ENCODE data around the gene CHST11.
A peak's percentile ranks its signal among the peaks of the same experiment; 100 is the strongest.

The CHST11 gene

DNA sequence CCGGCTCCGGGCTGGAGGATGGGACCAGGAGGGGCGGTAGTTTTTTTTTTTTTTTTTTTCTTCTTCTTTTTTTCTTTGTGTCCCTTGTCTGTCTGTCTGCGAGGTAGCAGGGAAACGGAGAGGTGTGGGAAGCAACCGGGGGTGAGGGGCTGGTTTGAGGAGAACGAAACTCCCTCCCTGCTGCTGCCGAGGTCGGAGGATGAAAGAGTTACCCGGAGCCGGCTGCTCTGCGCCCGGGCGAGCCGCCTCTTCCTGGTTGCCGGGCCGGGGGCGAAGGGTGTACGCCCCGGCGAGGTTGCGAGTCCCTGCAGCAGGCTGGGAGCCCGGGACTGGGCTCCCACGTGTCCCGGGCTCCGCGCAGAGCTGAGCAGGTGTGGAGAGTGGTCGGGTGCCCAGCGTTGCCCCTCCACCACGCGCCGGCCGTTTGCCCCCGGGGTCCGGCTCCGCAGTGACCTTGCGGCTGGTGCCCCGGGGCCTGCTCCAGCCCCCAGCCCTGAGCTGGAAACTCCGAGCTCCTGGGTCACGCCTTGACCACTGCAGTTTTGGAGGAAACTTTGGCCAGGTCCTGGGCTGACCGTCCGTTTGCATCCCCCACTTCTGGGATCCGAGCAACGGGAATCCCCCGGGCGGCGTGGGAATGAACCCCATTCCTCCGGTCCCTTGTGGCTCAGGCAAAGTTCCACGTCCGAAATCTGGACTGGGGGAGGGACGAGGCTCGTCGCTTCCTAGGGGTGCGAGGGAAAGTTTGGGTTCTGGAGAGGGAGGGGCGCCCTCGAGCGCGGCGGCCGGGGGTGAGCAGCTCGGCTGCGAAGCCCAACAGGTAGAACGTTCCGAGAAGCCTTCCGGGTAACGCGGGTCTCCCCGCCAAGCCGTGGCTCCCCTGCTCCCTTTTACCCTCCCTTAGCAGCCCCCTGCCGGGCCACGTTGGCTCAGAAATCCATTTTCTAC lies 1.3 kb downstream of the CHST11 start:
- peak overlapping the region; percentile 95 for H3K4me3 ChIP-seq (ENCODE audit: low read length)
- no peak for DNase-seq (ENCODE audit: low read depth, low spot score)

DNA sequence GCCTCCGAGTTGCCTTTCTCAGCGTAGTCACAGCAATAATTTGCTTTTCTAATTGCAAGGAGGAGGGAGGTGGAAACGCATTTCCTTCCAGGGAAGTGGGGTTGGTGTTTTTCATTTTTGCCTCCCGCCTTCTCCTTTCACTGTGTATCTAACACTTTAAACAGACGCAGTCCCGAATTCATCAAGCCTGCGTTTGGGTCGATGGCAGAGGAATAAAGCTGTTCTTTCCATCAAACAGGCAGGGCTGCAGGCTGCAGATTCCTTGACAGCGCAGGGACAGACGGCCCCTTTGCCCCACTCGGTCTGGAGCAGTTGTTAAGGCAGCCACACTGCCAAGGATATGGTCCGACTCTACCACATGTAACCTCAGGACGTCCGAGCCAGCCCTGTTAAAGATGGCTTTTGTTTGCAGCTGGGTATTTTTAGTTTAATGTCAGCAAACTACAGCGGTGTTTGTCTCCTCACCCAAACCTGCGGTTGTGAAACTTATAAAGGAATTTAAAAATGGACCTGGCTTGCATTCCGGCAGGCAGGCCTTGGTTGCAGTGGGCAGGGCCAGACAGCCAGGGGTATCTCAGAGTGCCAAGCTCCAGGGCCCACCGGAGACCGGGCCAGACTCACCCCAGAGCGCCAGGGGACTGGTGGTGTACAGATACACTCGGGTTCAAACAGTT lies 2.1 kb downstream of the CHST11 start:
- H3K4me3 ChIP-seq (ENCODE audit: low read length): peak overlapping the region; percentile 95
- no peak for DNase-seq (ENCODE audit: low read depth, low spot score)

DNA sequence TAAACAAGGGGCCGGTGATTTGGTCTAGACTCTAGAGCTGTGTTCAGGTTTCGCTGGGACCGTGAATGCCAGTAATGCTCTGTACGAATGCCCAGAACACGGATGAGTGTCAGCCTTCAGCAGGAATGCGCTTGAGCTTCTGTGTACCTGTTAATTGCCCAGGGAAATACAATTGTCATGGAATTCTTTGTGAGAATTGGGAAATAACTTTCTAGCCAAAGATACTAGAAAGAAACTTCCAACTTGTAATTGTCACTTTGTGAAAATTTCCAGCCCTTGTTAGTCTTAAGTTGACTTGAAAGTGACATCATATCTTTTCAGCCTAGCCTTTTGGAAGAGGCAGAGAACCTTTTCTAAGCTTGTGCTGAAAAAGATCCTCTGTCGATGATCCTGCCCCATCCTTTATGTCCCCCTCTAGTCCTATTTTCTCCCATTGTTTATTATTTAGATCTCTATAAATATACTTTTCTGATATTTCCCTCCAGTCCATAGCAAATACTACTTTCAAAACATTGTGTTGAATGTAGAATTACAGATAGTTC lies 2.7 kb downstream of the CHST11 start:
- peak overlapping the region; percentile 95 for H3K4me3 ChIP-seq (ENCODE audit: low read length)
- no peak for DNase-seq (ENCODE audit: low read depth, low spot score)

DNA sequence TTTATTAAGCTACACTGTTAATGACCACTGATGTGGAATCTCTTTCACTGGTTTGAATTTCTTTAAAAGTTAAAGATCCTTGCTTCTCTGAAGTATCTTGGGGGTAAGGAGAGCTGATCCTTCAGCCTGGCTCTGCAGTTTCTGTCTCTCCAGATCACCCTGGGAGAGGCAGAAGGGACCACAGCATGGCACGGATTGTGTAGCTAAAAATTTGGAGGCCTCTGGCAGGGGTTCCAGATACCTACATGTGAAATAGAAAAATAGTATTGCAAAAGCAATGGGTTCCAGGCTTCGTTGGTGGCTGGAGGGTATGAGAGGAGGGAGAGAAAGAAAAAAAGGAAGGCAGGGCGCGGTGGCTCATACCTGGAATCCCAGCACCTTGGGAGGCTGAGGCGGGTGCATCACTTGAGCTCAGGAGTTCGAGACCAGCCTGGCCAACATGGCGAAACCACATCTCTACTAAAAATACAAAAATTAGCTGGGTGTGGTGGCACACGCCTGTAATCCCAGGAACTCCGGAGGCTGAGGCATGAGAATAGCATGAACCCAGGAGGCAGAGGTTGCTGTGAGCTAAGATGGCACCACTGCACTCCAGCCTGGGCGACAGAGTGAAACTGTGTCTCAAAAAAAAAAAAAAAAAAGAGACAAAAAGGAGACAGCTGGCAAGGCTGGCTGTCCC lies 3.4 kb downstream of the CHST11 start:
- no peak for DNase-seq (ENCODE audit: low read depth, low spot score)
- H3K4me3 ChIP-seq (ENCODE audit: low read length): peak overlapping the region; percentile 95

DNA sequence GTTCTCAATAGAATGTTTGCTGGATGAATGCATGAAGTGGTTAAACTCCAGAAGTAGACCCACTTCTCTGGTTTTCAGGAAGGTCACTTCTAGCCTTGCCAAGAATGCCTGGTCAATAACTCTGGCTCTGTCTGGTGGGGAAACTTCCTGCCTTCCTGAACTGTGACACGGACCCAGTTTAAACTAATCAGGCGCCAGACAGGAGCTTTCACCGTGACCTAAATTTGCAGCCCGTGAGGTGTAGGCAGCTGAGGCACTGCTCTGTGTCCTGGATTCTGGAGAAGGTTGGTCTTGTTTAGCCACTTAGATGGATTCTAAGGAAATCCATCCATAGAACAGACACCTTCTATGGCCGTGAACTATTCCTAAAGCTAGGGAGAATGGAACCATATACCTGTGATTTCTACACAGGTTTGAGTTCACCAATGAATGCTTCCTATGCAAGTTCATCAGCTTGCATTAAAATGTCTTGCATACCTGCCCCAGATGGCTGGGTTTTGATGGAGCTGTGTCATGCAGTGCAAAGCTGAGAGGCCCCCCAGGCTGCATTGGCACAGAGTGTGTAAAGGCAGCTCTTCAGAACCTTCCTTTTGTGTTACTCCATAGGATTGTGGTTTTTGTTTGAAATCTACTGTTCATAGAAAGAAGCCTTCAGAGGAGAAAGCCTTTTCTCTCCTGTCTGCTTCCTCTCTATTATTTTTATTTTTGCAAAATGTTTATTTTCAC lies 4.4 kb downstream of the CHST11 start:
- peak; percentile 73 for DNase-seq (ENCODE audit: low read depth, low spot score)
- peak overlapping the region; percentile 95 for H3K4me3 ChIP-seq (ENCODE audit: low read length)

DNA sequence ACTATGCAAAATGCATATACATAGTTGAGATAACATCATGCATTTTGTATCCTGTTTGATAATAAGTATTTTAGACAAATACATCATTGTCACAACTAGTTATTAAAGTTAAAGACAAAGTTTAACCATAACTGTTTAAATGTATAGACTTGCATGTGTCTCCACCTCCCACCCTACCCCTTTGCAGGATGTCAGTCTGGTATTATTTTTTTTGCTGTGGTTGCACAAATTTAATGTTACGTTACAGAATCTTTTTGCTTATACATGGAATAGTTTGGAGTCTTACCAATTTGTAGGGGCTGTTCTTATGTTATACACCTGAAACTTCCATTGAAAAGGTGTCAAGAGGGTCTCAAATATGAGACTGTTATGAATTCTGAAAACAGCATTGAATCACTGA lies 5.6 kb downstream of the CHST11 start:
- no peak for DNase-seq (ENCODE audit: low read depth, low spot score)
- H3K4me3 ChIP-seq (ENCODE audit: low read length): peak overlapping the region; percentile 9; the same call in 1 of the 2 replicates

DNA sequence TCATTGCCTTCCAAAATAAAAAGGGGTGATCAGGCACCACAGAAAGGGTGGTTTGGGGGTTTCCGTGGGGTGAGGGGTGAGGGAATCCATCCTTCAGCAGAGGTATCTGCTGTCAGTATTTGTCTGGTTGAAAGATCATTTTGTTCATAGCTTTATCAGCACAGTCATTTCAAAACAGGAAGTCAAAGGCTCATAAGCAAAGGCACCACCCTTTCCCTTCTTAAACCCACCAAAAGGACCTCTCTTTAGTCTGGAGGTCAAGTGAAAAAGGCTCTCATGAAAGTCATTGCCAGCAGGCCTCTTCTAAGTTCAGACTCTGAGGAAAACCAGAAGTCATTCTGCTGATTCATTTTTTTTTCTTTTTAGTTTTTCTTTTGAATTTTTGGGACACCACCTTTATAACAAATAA lies 6.2 kb downstream of the CHST11 start:
- peak overlapping the region; percentile 9; the same call in 1 of the 2 replicates for H3K4me3 ChIP-seq (ENCODE audit: low read length)
- no peak for DNase-seq (ENCODE audit: low read depth, low spot score)

DNA sequence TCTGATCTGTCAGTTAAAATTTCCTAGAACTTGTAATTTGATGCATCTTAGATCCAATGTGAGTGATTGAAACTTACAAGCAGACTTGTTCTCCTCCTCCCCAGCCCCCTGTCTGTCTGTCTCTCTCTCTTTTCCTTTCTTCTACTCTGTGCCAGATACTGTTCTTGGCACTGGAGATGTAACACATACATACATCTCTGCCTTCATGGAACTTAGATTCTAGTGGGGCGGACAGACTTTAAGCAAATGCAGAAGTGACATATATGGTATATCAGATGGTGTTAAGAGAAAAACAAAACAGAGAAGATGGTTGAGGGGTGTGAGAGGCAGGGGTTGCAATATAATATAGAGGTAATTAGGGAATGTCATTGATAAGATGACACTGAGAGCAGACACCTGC lies 6.6 kb downstream of the CHST11 start:
- DNase-seq (ENCODE audit: low read depth, low spot score): no peak
- H3K4me3 ChIP-seq (ENCODE audit: low read length): no peak overlapping the region

DNA sequence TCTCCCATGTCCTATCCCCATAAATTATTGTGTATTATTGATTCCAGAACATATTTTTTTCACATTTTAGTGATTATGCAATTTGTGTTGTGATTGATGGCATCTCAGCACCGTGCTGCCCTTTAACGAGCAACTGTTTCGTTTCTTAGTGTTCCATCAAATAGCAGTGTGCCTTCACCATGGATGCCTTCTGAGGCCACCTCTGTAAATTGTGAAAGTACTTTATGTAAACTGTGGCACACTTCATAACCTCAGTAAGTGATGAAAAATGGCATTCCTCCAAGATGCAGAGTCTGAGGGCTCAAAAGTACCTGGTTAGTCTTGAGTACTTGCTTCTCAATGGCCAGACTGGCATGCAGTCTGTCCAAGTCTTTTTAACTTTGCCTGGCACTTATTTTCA lies 8.2 kb downstream of the CHST11 start:
- no peak overlapping the region; the same call in 1 of the 2 replicates for H3K4me3 ChIP-seq (ENCODE audit: low read length)
- DNase-seq (ENCODE audit: low read depth, low spot score): no peak

DNA sequence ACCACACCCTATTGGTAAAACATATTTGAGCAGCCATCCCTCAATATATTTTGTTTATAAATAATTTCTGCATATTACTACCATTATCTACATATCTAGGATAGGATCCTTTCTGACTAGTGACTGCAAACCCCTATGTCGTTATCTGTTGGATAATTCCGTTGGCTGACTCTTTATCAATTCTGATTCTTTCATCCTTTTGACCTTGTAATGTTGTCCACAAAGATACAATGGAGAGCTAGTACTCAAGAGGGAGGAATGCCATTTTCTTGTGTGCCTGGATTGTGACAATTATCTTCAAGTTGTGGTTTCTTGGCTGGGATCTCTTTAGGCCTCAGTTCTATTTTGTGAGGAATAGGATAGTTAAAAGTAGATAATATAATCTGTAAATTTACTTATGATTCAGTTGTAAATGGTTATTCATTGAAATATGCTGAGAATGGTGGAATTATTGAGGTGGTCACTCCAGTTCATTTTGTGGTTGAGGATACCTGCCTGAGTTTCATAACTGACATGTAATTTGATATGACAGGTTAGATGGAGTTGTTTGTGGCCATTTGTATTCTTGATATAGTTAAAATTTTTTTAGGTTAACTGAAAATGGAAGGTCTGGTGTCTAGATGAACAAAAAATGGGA lies 10.1 kb downstream of the CHST11 start:
- peak overlapping the region; percentile 19 for H3K4me3 ChIP-seq (ENCODE audit: low read length)
- DNase-seq (ENCODE audit: low read depth, low spot score): no peak

DNA sequence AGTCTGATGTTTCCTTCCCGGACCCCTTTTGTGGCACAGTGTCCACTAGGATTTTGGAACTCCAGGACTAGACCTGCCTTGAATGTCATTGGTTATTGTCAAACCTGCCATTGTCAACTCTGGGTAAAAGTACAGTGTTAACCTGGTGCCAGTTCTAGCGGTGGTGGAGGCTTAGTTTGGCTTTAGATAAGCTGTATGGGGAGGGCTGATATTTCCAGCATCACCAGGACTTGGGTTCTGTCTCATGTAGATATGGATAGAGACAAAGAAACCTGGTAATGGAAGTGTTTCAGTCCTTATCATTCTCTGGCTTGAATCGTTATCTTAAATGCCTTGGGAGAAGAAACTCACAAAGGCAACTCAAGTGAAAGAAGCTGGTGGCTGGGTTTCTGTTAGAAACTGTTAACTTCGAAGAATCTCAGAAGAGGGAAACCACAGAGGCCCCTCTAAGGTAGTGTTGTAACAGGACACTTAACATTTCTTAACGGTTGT lies 10.6 kb downstream of the CHST11 start:
- DNase-seq (ENCODE audit: low read depth, low spot score): peak; percentile 84
- peak overlapping the region; percentile 19 for H3K4me3 ChIP-seq (ENCODE audit: low read length)

DNA sequence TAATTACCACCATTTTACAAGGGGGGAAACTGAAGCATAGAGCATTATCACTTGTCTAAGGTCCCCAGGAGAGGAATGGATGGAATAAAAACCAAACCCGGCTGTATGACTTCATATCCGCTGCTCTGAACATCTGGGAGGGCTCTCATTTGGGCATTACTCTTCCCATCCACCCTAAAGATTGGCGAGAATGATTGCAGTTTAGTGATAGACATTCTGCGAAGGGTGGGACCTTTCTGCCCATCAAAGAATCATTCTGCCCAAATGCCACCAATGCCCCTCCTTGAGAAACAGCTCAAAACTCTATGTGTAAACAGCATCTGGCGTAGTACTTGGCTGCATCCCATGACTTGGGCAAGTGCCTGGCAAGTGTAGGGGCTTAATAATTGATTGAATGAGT lies 11.6 kb downstream of the CHST11 start:
- DNase-seq (ENCODE audit: low read depth, low spot score): no peak
- peak overlapping the region; percentile 19 for H3K4me3 ChIP-seq (ENCODE audit: low read length)

DNA sequence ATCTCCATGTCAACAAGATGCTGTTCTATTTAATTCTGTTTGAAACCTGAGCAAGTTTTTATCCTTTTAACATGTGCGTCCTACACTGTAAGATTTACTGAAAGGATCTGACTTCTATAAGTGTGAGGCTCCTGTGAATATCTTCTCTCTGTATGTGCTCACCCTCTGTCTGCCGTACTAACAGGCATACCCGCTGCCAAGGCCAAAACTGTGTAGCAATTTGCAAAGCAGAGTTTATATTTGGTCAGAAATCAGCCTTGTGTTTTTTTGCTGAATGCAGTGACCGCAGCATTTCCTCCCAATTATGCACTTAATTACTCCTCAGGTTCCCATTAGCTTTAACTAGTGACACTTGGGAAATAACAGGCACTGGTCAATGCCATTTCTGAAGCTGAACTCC lies 12.3 kb downstream of the CHST11 start:
- H3K4me3 ChIP-seq (ENCODE audit: low read length): peak overlapping the region; percentile 22
- DNase-seq (ENCODE audit: low read depth, low spot score): no peak

DNA sequence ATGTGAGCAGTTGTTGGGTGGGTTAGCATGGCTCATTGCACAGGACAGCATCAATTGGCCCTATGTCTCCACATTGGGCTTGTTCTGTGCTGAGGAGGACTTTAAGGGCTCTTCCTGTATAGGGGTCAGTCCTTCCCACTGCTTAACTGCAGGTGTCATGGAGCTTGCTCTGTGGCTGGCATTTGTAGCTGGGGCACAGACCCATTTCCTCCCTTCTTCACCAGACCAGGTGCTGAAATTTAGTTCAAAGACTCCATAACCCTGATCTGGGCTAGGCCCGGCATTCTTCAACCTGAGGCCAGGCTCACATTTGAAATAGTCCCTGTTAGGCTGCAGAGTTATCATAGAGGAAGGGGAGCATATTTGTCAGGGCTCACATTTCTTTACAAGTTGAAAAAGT lies 12.8 kb downstream of the CHST11 start:
- peak; percentile 87 for DNase-seq (ENCODE audit: low read depth, low spot score)
- peak overlapping the region; percentile 22 for H3K4me3 ChIP-seq (ENCODE audit: low read length)

DNA sequence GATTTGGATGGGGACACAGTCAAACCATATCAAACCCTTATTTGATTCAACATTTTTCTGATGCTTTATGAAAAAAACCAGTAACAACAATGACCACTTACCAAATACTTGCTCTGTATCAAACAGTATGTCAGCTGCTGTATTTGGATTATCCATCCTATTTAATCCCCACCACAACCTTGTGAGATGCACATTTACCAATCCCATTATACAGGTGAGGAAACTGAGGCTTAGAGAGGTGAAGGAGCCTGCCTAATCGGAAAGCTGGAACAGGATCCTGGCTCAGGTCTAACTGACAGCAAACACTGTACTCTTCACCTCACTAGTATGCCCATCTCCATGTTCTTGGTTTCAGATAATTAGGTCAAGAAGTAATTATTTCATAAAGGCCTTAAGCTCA lies 13.8 kb downstream of the CHST11 start:
- H3K4me3 ChIP-seq (ENCODE audit: low read length): no peak overlapping the region
- DNase-seq (ENCODE audit: low read depth, low spot score): no peak

DNA sequence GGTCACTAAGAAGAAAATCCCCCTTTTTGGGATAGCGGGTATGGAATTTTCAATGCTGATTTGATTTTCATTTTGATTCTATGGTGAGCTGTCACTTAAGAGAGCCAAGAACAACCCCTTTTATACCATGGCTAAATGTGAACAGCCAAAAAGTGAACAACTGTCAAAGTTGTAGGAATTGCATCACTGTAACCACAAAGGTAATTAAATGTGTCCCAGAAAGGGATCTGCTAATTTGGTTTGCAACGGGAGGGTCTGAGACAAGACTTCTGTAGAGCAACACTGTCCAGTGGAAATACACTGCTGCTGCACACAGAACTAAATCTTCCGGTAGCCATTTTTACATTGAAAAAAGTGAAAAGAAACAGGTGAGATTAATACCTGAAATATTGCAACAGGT lies 14.6 kb downstream of the CHST11 start:
- no peak overlapping the region for H3K4me3 ChIP-seq (ENCODE audit: low read length)
- DNase-seq (ENCODE audit: low read depth, low spot score): no peak

DNA sequence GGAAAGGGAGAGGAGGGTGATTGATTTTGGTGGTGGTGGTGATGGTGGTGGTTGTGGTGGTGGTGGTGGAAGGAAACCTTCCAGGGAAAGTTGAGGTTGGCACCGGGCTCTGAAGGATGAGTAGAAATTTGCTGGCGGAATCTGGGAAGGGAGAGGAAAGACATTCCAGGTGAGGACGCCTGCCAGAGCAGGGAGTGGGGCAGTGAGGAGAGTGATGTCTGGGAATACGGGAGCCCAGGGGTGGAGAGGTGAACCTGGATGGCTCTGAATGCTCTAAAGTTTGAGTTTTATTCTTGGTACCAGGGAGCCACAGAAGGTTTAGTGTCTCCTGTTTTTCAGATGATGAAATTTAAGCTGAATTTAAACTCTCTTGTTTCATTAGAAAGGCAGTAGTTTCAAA lies 16.0 kb downstream of the CHST11 start:
- no peak for DNase-seq (ENCODE audit: low read depth, low spot score)
- H3K4me3 ChIP-seq (ENCODE audit: low read length): peak overlapping the region; percentile 38

DNA sequence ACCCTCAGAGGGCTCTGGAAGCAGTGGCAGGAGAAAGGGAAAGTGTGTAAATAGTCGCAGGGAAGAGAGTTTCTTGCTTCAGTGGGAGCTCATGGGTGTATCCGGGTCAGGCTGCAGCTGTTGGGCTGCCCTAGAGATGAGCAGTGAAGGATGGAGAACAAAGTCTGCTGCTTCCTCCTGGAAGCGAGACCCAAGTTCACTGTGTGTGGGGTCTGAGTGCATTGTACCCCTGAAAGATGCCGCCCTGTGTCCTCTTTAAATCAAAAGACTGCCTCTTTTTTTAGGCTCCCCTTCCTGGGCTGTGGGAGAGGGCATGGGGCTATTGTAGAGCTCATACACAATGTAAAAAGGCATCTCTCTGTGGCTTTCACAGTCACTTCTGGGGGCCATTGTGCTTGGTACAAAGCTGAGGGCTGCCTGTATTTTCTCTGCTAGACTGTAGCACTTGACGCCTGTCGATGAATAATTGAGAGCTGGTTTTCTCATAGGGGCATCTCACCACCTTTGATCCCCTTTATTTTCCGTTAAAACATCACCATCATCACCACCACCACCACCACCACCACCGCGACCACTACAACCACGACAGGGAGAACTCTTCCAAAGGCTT lies 16.7 kb downstream of the CHST11 start:
- no peak for DNase-seq (ENCODE audit: low read depth, low spot score)

More for the DNA sequence above, 16.7 kb downstream of the CHST11 start:
- H3K4me3 ChIP-seq (ENCODE audit: low read length): peak overlapping the region; percentile 38

All from Jurkat, Clone E6-1 (cell line).